ENCODE measurements around the gene RFTN1. TPM values are rescaled to one million over a fixed set of nuclear protein-coding genes. Genes with fewer than 3 reads are reported as not detected.

Gene RFTN1
- total and polyA plus RNA-seq, 2 of the 8 experiments (the other 6 are each of a cell fraction or from before 2014, with no cell fraction given): 4.6 to 6.7 TPM

DNA sequence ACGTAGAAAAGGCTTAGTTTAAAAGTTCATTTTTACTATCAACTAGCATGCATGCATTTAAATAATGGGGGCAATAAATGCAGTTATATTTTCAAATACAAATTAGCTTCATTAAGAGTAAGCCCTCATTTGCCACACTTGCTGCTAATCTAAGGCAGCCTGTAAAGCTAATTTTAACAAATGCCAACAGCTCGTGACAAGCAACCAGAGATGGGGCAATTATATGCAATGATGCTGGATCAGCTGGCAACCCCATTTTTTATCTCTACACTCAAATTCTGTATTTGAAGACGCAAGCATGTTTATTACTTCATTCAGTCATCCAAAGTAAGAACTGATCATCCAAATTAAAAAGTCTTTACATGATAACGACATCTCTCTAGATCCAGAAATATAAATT lies 12.1 kb downstream of the RFTN1 start (continued):
- TF ChIP-seq YY1 (IDR thresholded peaks at IDR 0.05; ENCODE audit: low read depth, low read length) (no peak), TAF1 (IDR thresholded peaks at IDR 0.05; ENCODE audit: low read depth, low read length) (no peak), TCF12 (IDR thresholded peaks at IDR 0.05; ENCODE audit: low read depth, low read length) (no peak), CBX8 (IDR thresholded peaks at IDR 0.05; ENCODE audit: borderline replicate concordance, low read depth, low read length) (no peak), CHD1 (IDR thresholded peaks at IDR 0.05; ENCODE audit: low read depth, low read length) (no peak), SIN3A (conservative IDR thresholded peaks at IDR 0.05 in 1 of 2, IDR thresholded peaks at IDR 0.05 in 1 of 2; ENCODE audit: low read depth in 1 of 2, low read length in 2 of 2) (no peak), POLR2A (IDR thresholded peaks at IDR 0.05; ENCODE audit: control extremely low read depth in 1 of 2, low read depth in 2 of 2, low read length in 2 of 2) (no peak)
- TF ChIP-seq, protein P1, sequence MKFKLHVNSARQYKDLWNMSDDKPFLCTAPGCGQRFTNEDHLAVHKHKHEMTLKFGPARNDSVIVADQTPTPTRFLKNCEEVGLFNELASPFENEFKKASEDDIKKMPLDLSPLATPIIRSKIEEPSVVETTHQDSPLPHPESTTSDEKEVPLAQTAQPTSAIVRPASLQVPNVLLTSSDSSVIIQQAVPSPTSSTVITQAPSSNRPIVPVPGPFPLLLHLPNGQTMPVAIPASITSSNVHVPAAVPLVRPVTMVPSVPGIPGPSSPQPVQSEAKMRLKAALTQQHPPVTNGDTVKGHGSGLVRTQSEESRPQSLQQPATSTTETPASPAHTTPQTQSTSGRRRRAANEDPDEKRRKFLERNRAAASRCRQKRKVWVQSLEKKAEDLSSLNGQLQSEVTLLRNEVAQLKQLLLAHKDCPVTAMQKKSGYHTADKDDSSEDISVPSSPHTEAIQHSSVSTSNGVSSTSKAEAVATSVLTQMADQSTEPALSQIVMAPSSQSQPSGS (IDR thresholded peaks at IDR 0.05; ENCODE audit: low read length): no peak

All from H1 (cell line).